AML-193 (cell line): ENCODE data around the gene TCF12.

ENCODE experiments used
- DNase-seq, 2 experiments: peaks; one replicate each; lab custom pipeline; 2025; lab: John Stamatoyannopoulos, UW

TCF12 gene

GRCh38 chr15:57018151-57018550, 99.7 kb downstream of the TCF12 start:
- DNase-seq, result no peak

- no peak for DNase-seq
Observed at GRCh38 chr15:57019496-57020160, 101.2 kb downstream of the TCF12 start.

- peak; percentile 10 to 18 for DNase-seq
Observed at GRCh38 chr15:57025264-57025926, 107.0 kb downstream of the TCF12 start.

- no peak for DNase-seq
Observed at GRCh38 chr15:57026016-57026592, 107.7 kb downstream of the TCF12 start.

- no peak for DNase-seq
Observed at GRCh38 chr15:57027596-57027995, 109.2 kb downstream of the TCF12 start.

GRCh38 chr15:57028176-57028575, 109.7 kb downstream of the TCF12 start:
- no peak for DNase-seq

- no peak for DNase-seq
Observed at GRCh38 chr15:57030011-57030410, 111.6 kb downstream of the TCF12 start.

GRCh38 chr15:57031082-57031481, 112.6 kb downstream of the TCF12 start:
- no peak for DNase-seq

- no peak for DNase-seq
Observed at GRCh38 chr15:57031605-57032004, 113.2 kb downstream of the TCF12 start.

- DNase-seq, result no peak
Observed at GRCh38 chr15:57032338-57032737, 113.9 kb downstream of the TCF12 start.

- no peak for DNase-seq
Observed at GRCh38 chr15:57033715-57034439, 115.4 kb downstream of the TCF12 start.

- DNase-seq, result no peak
Observed at GRCh38 chr15:57034613-57035012, 116.2 kb downstream of the TCF12 start.

- no peak for DNase-seq
Observed at GRCh38 chr15:57035664-57036063, 117.2 kb downstream of the TCF12 start.

GRCh38 chr15:57036352-57036751, 117.9 kb downstream of the TCF12 start:
- DNase-seq, result no peak

- no peak for DNase-seq
Observed at GRCh38 chr15:57037548-57037947, 119.1 kb downstream of the TCF12 start.

- DNase-seq, result no peak
Observed at GRCh38 chr15:57038040-57038439, 119.6 kb downstream of the TCF12 start.

GRCh38 chr15:57038496-57038895, 120.1 kb downstream of the TCF12 start:
- no peak for DNase-seq

GRCh38 chr15:57041416-57041815, 123.0 kb downstream of the TCF12 start:
- DNase-seq, result no peak

GRCh38 chr15:57044072-57044702, 125.7 kb downstream of the TCF12 start:
- DNase-seq, result no peak

- DNase-seq, result no peak
Observed at GRCh38 chr15:57044970-57045369, 126.5 kb downstream of the TCF12 start.

GRCh38 chr15:57045741-57046382, 127.4 kb downstream of the TCF12 start:
- DNase-seq, result no peak
